Measurements from ENCODE around the gene ACAA2. TPM values are rescaled to one million over a fixed set of nuclear protein-coding genes. Genes with fewer than 3 reads are reported as not detected.

The ACAA2 gene
- polyA plus RNA-seq, 2 of the 4 experiments (the other 2 are of a cell fraction) = 30.9 to 47.5 TPM

GRCh38 chr18:49754866-49755265, 58.5 kb downstream of the ACAA2 start:
- TF ChIP-seq CBX2 (IDR thresholded peaks at IDR 0.05; ENCODE audit: borderline replicate concordance, low read depth) (no peak), CHD2 (IDR thresholded peaks at IDR 0.05; ENCODE audit: low read length, partially characterized antibody) (no peak), JUNB (IDR thresholded peaks at IDR 0.05) (no peak), HOXB5 (CRISPR knock-in tag; IDR thresholded peaks at IDR 0.05) (no peak), KDM1A (IDR thresholded peaks at IDR 0.05; ENCODE audit: low read depth) (no peak), MAZ (IDR thresholded peaks at IDR 0.05; ENCODE audit: borderline replicate concordance, low read depth, low read length) (no peak), BHLHE40 (IDR thresholded peaks at IDR 0.05; ENCODE audit: low read depth, low read length) (no peak), RARB (CRISPR knock-in tag; IDR thresholded peaks at IDR 0.05) (no peak), FOSB (CRISPR knock-in tag; IDR thresholded peaks at IDR 0.05) (no peak), JUN (IDR thresholded peaks at IDR 0.05) (no peak), BCL3 (IDR thresholded peaks at IDR 0.05) (no peak), ZFP36 (IDR thresholded peaks at IDR 0.05; ENCODE audit: borderline replicate concordance, partially characterized antibody) (no peak), POLR2AphosphoS2 (conservative IDR thresholded peaks at IDR 0.05; ENCODE audit: low read length) (no peak), NPAS2 (CRISPR knock-in tag; IDR thresholded peaks at IDR 0.05; ENCODE audit: borderline replicate concordance) (no peak)
- TF ChIP-seq, protein P1, sequence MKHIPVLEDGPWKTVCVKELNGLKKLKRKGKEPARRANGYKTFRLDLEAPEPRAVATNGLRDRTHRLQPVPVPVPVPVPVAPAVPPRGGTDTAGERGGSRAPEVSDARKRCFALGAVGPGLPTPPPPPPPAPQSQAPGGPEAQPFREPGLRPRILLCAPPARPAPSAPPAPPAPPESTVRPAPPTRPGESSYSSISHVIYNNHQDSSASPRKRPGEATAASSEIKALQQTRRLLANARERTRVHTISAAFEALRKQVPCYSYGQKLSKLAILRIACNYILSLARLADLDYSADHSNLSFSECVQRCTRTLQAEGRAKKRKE (CRISPR knock-in tag; IDR thresholded peaks at IDR 0.05; ENCODE audit: low read depth) = no peak
- ATAC-seq (no peak), FAIRE-seq (no peak), DNase-seq (ENCODE audit: low read depth in 1 of 2, low spot score in 1 of 2) (no peak)
- ChIA-PET CTCF (interaction anchor here (0.5 kb wide), 1 partner anchor 211 kb away, joined by 3 read pairs; no protein-coding TSS in a partner anchor), POLR2A (no interaction called here)
- 68% methylated on average over 6 of the region's 6 CpGs for WGBS (ENCODE audit: missing lambda C conversion rate)
- no peaks in the 10 kb centered on the region for H3K9me3 ChIP-seq
- no peak overlapping the region for H3K27ac ChIP-seq
- H3K4me3 ChIP-seq = no peak overlapping the region
- no peaks in the 10 kb centered on the region for H3K4me1 ChIP-seq
- H3K4me2 ChIP-seq = no peak overlapping the region

- POLR2A ChIA-PET = no interaction called here
Observed at GRCh38 chr18:49753643-49754042, 59.7 kb downstream of the ACAA2 start.

More at GRCh38 chr18:49753643-49754042, 59.7 kb downstream of the ACAA2 start:
- Histone ChIP-seq H3K4me1 (no peaks in the 10 kb centered on the region), H3K4me2 (no peak overlapping the region), H3K27ac (no peak overlapping the region), H3K9me3 (no peaks in the 10 kb centered on the region), H3K4me3 (no peak overlapping the region)
- ATAC-seq (no peak), DNase-seq (ENCODE audit: low read depth in 1 of 2, low spot score in 1 of 2) (no peak), FAIRE-seq (no peak)
- 95% methylated on average over 1 of the region's 1 CpG for WGBS (ENCODE audit: missing lambda C conversion rate)
- TF ChIP-seq MYC (IDR thresholded peaks at IDR 0.05; ENCODE audit: borderline replicate concordance, low read length) = no peak
- TF ChIP-seq, protein P1 (CRISPR knock-in tag; IDR thresholded peaks at IDR 0.05; ENCODE audit: low read depth) = no peak
- no peak for TF ChIP-seq RFX5 (IDR thresholded peaks at IDR 0.05)
- TF ChIP-seq GATA3 (IDR thresholded peaks at IDR 0.05; ENCODE audit: borderline replicate concordance) = no peak
- no peak for TF ChIP-seq HDAC2 (IDR thresholded peaks at IDR 0.05)
- TF ChIP-seq NR3C1 (IDR thresholded peaks at IDR 0.05) = no peak
- no peak for TF ChIP-seq RAD21 (conservative IDR thresholded peaks at IDR 0.05 in 1 of 2, IDR thresholded peaks at IDR 0.05 in 1 of 2)
- TF ChIP-seq, protein P2, sequence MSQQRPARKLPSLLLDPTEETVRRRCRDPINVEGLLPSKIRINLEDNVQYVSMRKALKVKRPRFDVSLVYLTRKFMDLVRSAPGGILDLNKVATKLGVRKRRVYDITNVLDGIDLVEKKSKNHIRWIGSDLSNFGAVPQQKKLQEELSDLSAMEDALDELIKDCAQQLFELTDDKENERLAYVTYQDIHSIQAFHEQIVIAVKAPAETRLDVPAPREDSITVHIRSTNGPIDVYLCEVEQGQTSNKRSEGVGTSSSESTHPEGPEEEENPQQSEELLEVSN (IDR thresholded peaks at IDR 0.05; ENCODE audit: borderline replicate concordance, low read depth) = no peak
- TF ChIP-seq MAZ (IDR thresholded peaks at IDR 0.05; ENCODE audit: borderline replicate concordance, low read depth, low read length) = no peak
- TF ChIP-seq EHF (CRISPR knock-in tag; IDR thresholded peaks at IDR 0.05) = no peak
- TF ChIP-seq, protein P3, sequence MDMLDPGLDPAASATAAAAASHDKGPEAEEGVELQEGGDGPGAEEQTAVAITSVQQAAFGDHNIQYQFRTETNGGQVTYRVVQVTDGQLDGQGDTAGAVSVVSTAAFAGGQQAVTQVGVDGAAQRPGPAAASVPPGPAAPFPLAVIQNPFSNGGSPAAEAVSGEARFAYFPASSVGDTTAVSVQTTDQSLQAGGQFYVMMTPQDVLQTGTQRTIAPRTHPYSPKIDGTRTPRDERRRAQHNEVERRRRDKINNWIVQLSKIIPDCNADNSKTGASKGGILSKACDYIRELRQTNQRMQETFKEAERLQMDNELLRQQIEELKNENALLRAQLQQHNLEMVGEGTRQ (IDR thresholded peaks at IDR 0.05) = no peak
- TF ChIP-seq ELK1 (IDR thresholded peaks at IDR 0.05; ENCODE audit: low read depth, low read length) = no peak
- CTCF ChIA-PET = no interaction called here

Data from A549 (cell line).